ENCODE data around the gene DYNLRB2. TPM values are rescaled to one million over a fixed set of nuclear protein-coding genes. Genes with fewer than 3 reads are reported as not detected.

Gene DYNLRB2
- total and polyA plus RNA-seq, 2 experiments from 2014 or later: not detected

GRCh38 chr16:80525420-80525819 lies 15.4 kb upstream of the DYNLRB2 start (continued):
- TF ChIP-seq ZNF462 (CRISPR knock-in tag; IDR thresholded peaks at IDR 0.05) (no peak), EZH2phosphoT487 (IDR thresholded peaks at IDR 0.05; ENCODE audit: unreplicated experiment) (no peak), POLR2AphosphoS5 (IDR thresholded peaks at IDR 0.05; ENCODE audit: low read depth) (no peak), CREB1 (CRISPR knock-in tag; IDR thresholded peaks at IDR 0.05; ENCODE audit: low read depth) (no peak)
- TF ChIP-seq, protein P1, sequence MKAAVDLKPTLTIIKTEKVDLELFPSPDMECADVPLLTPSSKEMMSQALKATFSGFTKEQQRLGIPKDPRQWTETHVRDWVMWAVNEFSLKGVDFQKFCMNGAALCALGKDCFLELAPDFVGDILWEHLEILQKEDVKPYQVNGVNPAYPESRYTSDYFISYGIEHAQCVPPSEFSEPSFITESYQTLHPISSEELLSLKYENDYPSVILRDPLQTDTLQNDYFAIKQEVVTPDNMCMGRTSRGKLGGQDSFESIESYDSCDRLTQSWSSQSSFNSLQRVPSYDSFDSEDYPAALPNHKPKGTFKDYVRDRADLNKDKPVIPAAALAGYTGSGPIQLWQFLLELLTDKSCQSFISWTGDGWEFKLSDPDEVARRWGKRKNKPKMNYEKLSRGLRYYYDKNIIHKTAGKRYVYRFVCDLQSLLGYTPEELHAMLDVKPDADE (IDR thresholded peaks at IDR 0.05): no peak

GRCh38 chr16:80526418-80527061 lies 14.3 kb upstream of the DYNLRB2 start:
- H3K27me3 Mint-ChIP-seq (ENCODE audit: insufficient read depth, low read depth, poor library complexity): no peaks in the 10 kb centered on the region
- no peaks in the 10 kb centered on the region for H4K20me1 ChIP-seq (replicated peaks; ENCODE audit: insufficient read depth)
- no peaks in the 10 kb centered on the region for H3K4me1 ChIP-seq (ENCODE audit: insufficient read depth)
- no peak overlapping the region for H3K27ac Mint-ChIP-seq
- no peaks in the 10 kb centered on the region for H3K36me3 ChIP-seq (ENCODE audit: insufficient read depth)
- DNase-seq (ENCODE audit: low spot score) (peak; percentile 82), ATAC-seq (peak; percentile 85)
- H3K27ac ChIP-seq (ENCODE audit: low read depth): no peak overlapping the region
- no peak overlapping the region for H3K4me3 ChIP-seq
- no peaks in the 10 kb centered on the region for H3F3A ChIP-seq (replicated peaks; ENCODE audit: low read depth)
- H3K9me2 ChIP-seq (ENCODE audit: insufficient read depth): no peaks in the 10 kb centered on the region
- no peaks in the 10 kb centered on the region for H3K27me3 ChIP-seq (ENCODE audit: insufficient read depth)
- H3K79me2 ChIP-seq (replicated peaks; ENCODE audit: insufficient read depth): no peaks in the 10 kb centered on the region
- H2AFZ ChIP-seq: no peak overlapping the region
- no peak overlapping the region for H3K4me3 Mint-ChIP-seq
- H3K9me3 Mint-ChIP-seq: no peaks in the 10 kb centered on the region; the same call in 2 of the 3 replicates
- no peaks in the 10 kb centered on the region; the same call in 2 of the 3 replicates for H3K4me1 Mint-ChIP-seq
- no peak overlapping the region for H3K4me2 ChIP-seq
- H3K36me3 Mint-ChIP-seq (ENCODE audit: low read depth): no peaks in the 10 kb centered on the region
- TF ChIP-seq CTCF (conservative IDR thresholded peaks at IDR 0.05; ENCODE audit: low read depth in 2 of 2): peak; percentile 86 to 92
